PC-3 (cell line): Measurements from ENCODE around the gene H2AZ2. TPM values are rescaled to one million over a fixed set of nuclear protein-coding genes. Genes with fewer than 3 reads are reported as not detected.

Source experiments
- ATAC-seq: fragments of 200-7000 bp; cut with Tn5 transposase; 2 replicates; pipeline ENCODE4 v1.9.1; 2020; ENCODE audit warnings: mild to moderate bottlenecking, moderate library complexity
- BruUV-seq: library from RNA; stranded (reverse); fragments of 400-500 nt; replicated peaks from 2 replicates; lab custom pipeline; 2021; lab: Mats Ljungman, UMichigan
- CTCF ChIA-PET: fragments of 300-600 bp; sonication (Branson Sonifier 250); formaldehyde crosslinking; loops from one replicate; lab custom pipeline; 2022; ENCODE audit warnings: antibody characterized with exemption; lab: Charles Lee
- POLR2A ChIA-PET: fragments of 300-600 bp; sonication (Branson Sonifier 250); formaldehyde crosslinking; loops from one replicate; lab custom pipeline; 2022; ENCODE audit warnings: antibody characterized with exemption; ENCODE audit not compliant: unreplicated experiment; lab: Charles Lee
- DNase-seq: peaks from one replicate; pipeline ENCODE4 v3.0.0-alpha.2; 2015
- H2AFZ ChIP-seq: fragments of 300-600 bp; sonication (generic); 2 replicates; pipeline ENCODE4 v1.6.0; 2016; ENCODE audit warnings: antibody characterized with exemption, low read length
- H3F3A ChIP-seq: fragments of 300-600 bp; sonication (generic); one replicate; pipeline ENCODE4 v1.6.0; 2017; ENCODE audit warnings: antibody characterized with exemption, low read length, control low read depth, mild to moderate bottlenecking; ENCODE audit not compliant: unreplicated experiment
- H3K27ac ChIP-seq: fragments of 300-600 bp; sonication (generic); 2 replicates; pipeline ENCODE4 v1.5.1; 2016; ENCODE audit warnings: mild to moderate bottlenecking, low read length
- H3K27me3 ChIP-seq: fragments of 300-600 bp; sonication (generic); 2 replicates; pipeline ENCODE4 v1.6.1; 2016; ENCODE audit warnings: low read length, mixed read lengths
- H3K36me3 ChIP-seq: fragments of 300-600 bp; sonication (generic); 2 replicates; pipeline ENCODE4 v1.6.1; 2016; ENCODE audit warnings: low read depth, mixed run types, low read length, mixed read lengths
- H3K4me1 ChIP-seq: fragments of 300-600 bp; sonication (generic); 2 replicates; pipeline ENCODE4 v1.5.1; 2016; ENCODE audit warnings: low read length; ENCODE audit not compliant: insufficient read depth
- H3K4me2 ChIP-seq: fragments of 300-600 bp; sonication (generic); 2 replicates; pipeline ENCODE4 v1.6.0; 2016; ENCODE audit warnings: low read length
- H3K4me3 ChIP-seq: fragments of 300-600 bp; sonication (generic); 2 replicates; pipeline ENCODE4 v1.5.1; 2016; ENCODE audit warnings: mild to moderate bottlenecking, low read length, mixed read lengths
- H3K79me2 ChIP-seq: fragments of 300-600 bp; sonication (generic); 2 replicates; pipeline ENCODE4 v1.6.1; 2017; ENCODE audit warnings: low read length, mixed read lengths
- H3K9ac ChIP-seq: fragments of 300-600 bp; sonication (generic); 2 replicates; pipeline ENCODE4 v1.6.0; 2016; ENCODE audit warnings: mild to moderate bottlenecking, low read length
- H3K9me2 ChIP-seq: fragments of 300-600 bp; sonication (generic); replicated peaks from 2 replicates; pipeline ENCODE4 v1.6.1; 2016; ENCODE audit warnings: mixed run types, low read length, mixed read lengths
- H3K9me3 ChIP-seq: fragments of 300-600 bp; sonication (generic); 2 replicates; pipeline ENCODE4 v1.6.1; 2016; ENCODE audit warnings: low read length, mixed read lengths
- H4K20me1 ChIP-seq: fragments of 300-600 bp; sonication (generic); 2 replicates; pipeline ENCODE4 v1.6.1; 2016; ENCODE audit warnings: low read length, mixed read lengths
- CTCF ChIP-seq: fragments of 300-600 bp; sonication (generic); conservative IDR thresholded peaks from 2 replicates; pipeline ENCODE4 v1.5.1; 2017; ENCODE audit warnings: antibody characterized with exemption, low read depth, mild to moderate bottlenecking, low read length
- EZH2 ChIP-seq: fragments of 300-600 bp; sonication (generic); IDR thresholded peaks from one replicate; pipeline ENCODE4 v1.6.1; 2017; ENCODE audit warnings: antibody characterized with exemption, mild to moderate bottlenecking, low read length; ENCODE audit not compliant: unreplicated experiment
- EZH2phosphoT487 ChIP-seq: fragments of 300-600 bp; sonication (generic); IDR thresholded peaks from 2 replicates; pipeline ENCODE4 v1.6.1; 2018; ENCODE audit warnings: mild to moderate bottlenecking, antibody characterized with exemption, low read length, borderline replicate concordance
- intact Hi-C: fragments of 100-400 bp; cut with micrococcal nuclease; formaldehyde crosslinking; loops from 2 replicates; pipeline ENCODE4 v1.9.0; 2023
- total RNA-seq: library from RNA; depleted of rRNA; stranded (reverse); fragments of >200 nt; gene quantifications from 2 replicates; pipeline ENCODE4 v1.2.3, GENCODE V29; 2014

The H2AZ2 gene
- total RNA-seq, 1 experiment from 2014 or later = 376 TPM

- ChIA-PET POLR2A (interaction anchor here (0.5 kb wide), 1 partner anchor 24 kb away, joined by 3 read pairs; no protein-coding TSS in a partner anchor), CTCF (no interaction called here)
- Histone ChIP-seq H3K36me3 (peaks cover 33% of the 10 kb centered on the region), H3K4me2 (peak overlapping the region; percentile 99), H3K27me3 (no peaks in the 10 kb centered on the region), H3K9me3 (no peaks in the 10 kb centered on the region), H3F3A (no peaks in the 10 kb centered on the region), H2AFZ (peak overlapping the region; percentile 95), H3K27ac (peak overlapping the region; percentile 95), H3K9ac (peak overlapping the region; percentile 99), H3K9me2 (no peaks in the 10 kb centered on the region), H3K4me1 (peaks cover 16% of the 10 kb centered on the region), H3K79me2 (peaks cover 61% of the 10 kb centered on the region), H4K20me1 (peaks cover 31% of the 10 kb centered on the region), H3K4me3 (peak overlapping the region; percentile 92)
- intact Hi-C loops = loop anchor here (1.0 to 5.0 kb wide), 4 partner anchors 49 to 207 kb away; partner anchors contain the start of genes H2AZ2 and ZMIZ2
- ATAC-seq (peak; percentile 29), DNase-seq (peak; percentile 54)
- BruUV-seq = TSS peak; percentile 57
- no peak for TF ChIP-seq CTCF
- TF ChIP-seq EZH2phosphoT487 = no peak
- TF ChIP-seq EZH2 = no peak
Measured at GRCh38 chr7:44796034-44796503, 51.8 kb downstream of the H2AZ2 start.

GRCh38 chr7:44794331-44794730 lies 53.6 kb downstream of the H2AZ2 start:
- Histone ChIP-seq H3K4me1 (peaks cover 12% of the 10 kb centered on the region), H3K4me3 (no peak overlapping the region), H3K36me3 (peaks cover 18% of the 10 kb centered on the region), H3K27me3 (no peaks in the 10 kb centered on the region), H3K27ac (no peak overlapping the region), H3K9ac (no peak overlapping the region), H3K9me2 (no peaks in the 10 kb centered on the region), H4K20me1 (peaks cover 19% of the 10 kb centered on the region), H3K79me2 (peaks cover 48% of the 10 kb centered on the region), H2AFZ (no peak overlapping the region), H3F3A (no peaks in the 10 kb centered on the region), H3K9me3 (no peaks in the 10 kb centered on the region), H3K4me2 (no peak overlapping the region)
- no peak for DNase-seq
- CTCF ChIA-PET = no interaction called here
- ATAC-seq = no peak
- BruUV-seq = no TSS peak
- intact Hi-C loops = no loop called here
- no peak for TF ChIP-seq EZH2
- no peak for TF ChIP-seq CTCF
- TF ChIP-seq EZH2phosphoT487 = no peak
- POLR2A ChIA-PET = no interaction called here

DNA sequence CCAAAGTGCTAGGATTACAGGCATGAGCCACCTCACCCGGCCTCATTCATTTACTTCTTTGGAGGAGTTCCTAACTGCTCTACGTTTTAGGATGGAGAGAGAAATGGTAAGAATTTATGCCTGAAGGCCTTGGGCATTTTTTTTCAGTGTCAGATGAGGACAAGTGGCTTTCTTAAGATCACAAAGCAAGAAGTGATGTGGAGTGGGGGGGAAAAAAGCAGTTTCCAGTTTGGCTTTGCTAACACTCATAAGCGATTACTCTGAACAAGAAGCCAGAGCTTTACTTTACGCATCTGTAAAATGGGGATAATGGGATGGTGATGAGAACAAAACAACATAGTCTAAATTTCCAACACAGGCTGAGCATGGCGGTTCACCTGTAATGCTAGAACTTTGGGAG lies 54.0 kb downstream of the H2AZ2 start:
- intact Hi-C loops = no loop called here
- ChIA-PET CTCF (interaction anchor here (0.6 kb wide), 1 partner anchor 294 kb away, joined by 4 read pairs; no protein-coding TSS in a partner anchor), POLR2A (no interaction called here)
- ATAC-seq = no peak
- H3F3A ChIP-seq = no peaks in the 10 kb centered on the region
- no peak for TF ChIP-seq EZH2
- no peak for TF ChIP-seq EZH2phosphoT487
- TF ChIP-seq CTCF = no peak
- H3K9me3 ChIP-seq = no peaks in the 10 kb centered on the region
- peaks cover 10% of the 10 kb centered on the region for H3K4me1 ChIP-seq
- peaks cover 15% of the 10 kb centered on the region for H4K20me1 ChIP-seq
- H3K27ac ChIP-seq = no peak overlapping the region
- no peak overlapping the region for H3K4me3 ChIP-seq
- H3K79me2 ChIP-seq = peaks cover 44% of the 10 kb centered on the region
- H3K9ac ChIP-seq = no peak overlapping the region
- no peak overlapping the region for H3K4me2 ChIP-seq
- H2AFZ ChIP-seq = no peak overlapping the region
- DNase-seq = no peak
- H3K36me3 ChIP-seq = peaks cover 15% of the 10 kb centered on the region
- no peaks in the 10 kb centered on the region for H3K9me2 ChIP-seq
- H3K27me3 ChIP-seq = no peaks in the 10 kb centered on the region
- no TSS peak for BruUV-seq
